Islet of Langerhans (tissue), 1 donor: Measurements from ENCODE around the gene PATE2.

Experiments used
- FAIRE-seq: peaks from one replicate; lab custom pipeline; 2011; peaks lifted over from hg19 to GRCh38; lab: Jason Lieb, UNC

The PATE2 gene

GRCh38 chr11:125778728-125779127 is at the start of gene PATE2:
Gene PATE2, minus strand, starts transcription at chr11:125778828. Its CDS starts 55 bp downstream, at chr11:125778773.
- FAIRE-seq: no peak

GRCh38 chr11:125807909-125808308 is 29.3 kb upstream of the PATE2 start:
- no peak for FAIRE-seq

GRCh38 chr11:125802387-125802786 is 23.8 kb upstream of the PATE2 start:
- no peak for FAIRE-seq

- no peak for FAIRE-seq
Observed at GRCh38 chr11:125799808-125800207, 21.2 kb upstream of the PATE2 start.

GRCh38 chr11:125797641-125798040 is 19.0 kb upstream of the PATE2 start:
- FAIRE-seq: no peak

- no peak for FAIRE-seq
Observed at GRCh38 chr11:125790825-125791224, 12.2 kb upstream of the PATE2 start.

- FAIRE-seq: no peak
Observed at GRCh38 chr11:125787827-125788226, 9.2 kb upstream of the PATE2 start, which contains the start of gene PATE3. Gene PATE3, plus strand, starts transcription at chr11:125788127. Its CDS starts 25 bp downstream, at chr11:125788152.

- no peak for FAIRE-seq
Observed at GRCh38 chr11:125784678-125785077, 6.0 kb upstream of the PATE2 start.

- FAIRE-seq: no peak
Observed at GRCh38 chr11:125777309-125777708, 1.3 kb downstream of the PATE2 start.

- FAIRE-seq: no peak
Observed at GRCh38 chr11:125773516-125773915, 5.1 kb downstream of the PATE2 start.

- FAIRE-seq: no peak
Observed at GRCh38 chr11:125772834-125773505, 5.7 kb downstream of the PATE2 start.

GRCh38 chr11:125770583-125770982 is 8.0 kb downstream of the PATE2 start:
- FAIRE-seq: no peak

GRCh38 chr11:125768336-125769046 is 10.1 kb downstream of the PATE2 start:
- no peak for FAIRE-seq

GRCh38 chr11:125766251-125766650 is 12.4 kb downstream of the PATE2 start:
- no peak for FAIRE-seq

- FAIRE-seq: no peak
Observed at GRCh38 chr11:125763483-125763882, 15.1 kb downstream of the PATE2 start.

GRCh38 chr11:125762445-125762844 is 16.2 kb downstream of the PATE2 start:
- no peak for FAIRE-seq

- no peak for FAIRE-seq
Observed at GRCh38 chr11:125756050-125756449, 22.6 kb downstream of the PATE2 start.

- no peak for FAIRE-seq
Observed at GRCh38 chr11:125750629-125751028, 28.0 kb downstream of the PATE2 start.

- no peak for FAIRE-seq
Observed at GRCh38 chr11:125745979-125746378, 32.6 kb downstream of the PATE2 start, which contains the start of gene PATE1. Gene PATE1, plus strand, starts transcription at chr11:125746279. Its CDS starts 26 bp downstream, at chr11:125746305.

- FAIRE-seq: no peak
Observed at GRCh38 chr11:125743681-125744080, 34.9 kb downstream of the PATE2 start.

GRCh38 chr11:125740617-125741016 is 38.0 kb downstream of the PATE2 start:
- no peak for FAIRE-seq

- FAIRE-seq: no peak
Observed at GRCh38 chr11:125728969-125729368, 49.7 kb downstream of the PATE2 start.
